Activated naive CD8-positive, alpha-beta T cell treated with anti-CD3 and anti-CD28 coated beads, Interleukin-2, amount 10 ng/mL, durations not matched to agents 7 days and 5 days (primary cell): Measurements from ENCODE around the gene SPPL3. TPM values are rescaled to one million over a fixed set of nuclear protein-coding genes. Genes with fewer than 3 reads are reported as not detected.

Experiments
- ATAC-seq: fragments of 150-1000 bp; cut with Tn5 transposase; one replicate; pipeline ENCODE4 v1.10.0; 2021; ENCODE audit warnings: low read depth, moderate library complexity
- POLR2A ChIA-PET: fragments of 350-600 bp; sonication (Branson Sonifier 250); formaldehyde crosslinking; loops from one replicate; lab custom pipeline; 2021; ENCODE audit warnings: antibody characterized with exemption; lab: Charles Lee
- DNase-seq: peaks from one replicate; pipeline ENCODE4 v3.0.0; 2021
- H3K27ac Mint-ChIP-seq: one replicate; pipeline ENCODE4 v1.8.0; 2022; ENCODE audit warnings: mild to moderate bottlenecking, mixed read lengths
- H3K27me3 Mint-ChIP-seq: one replicate; pipeline ENCODE4 v1.8.0; 2022; ENCODE audit warnings: mild to moderate bottlenecking, moderate library complexity, mixed read lengths
- H3K36me3 Mint-ChIP-seq: one replicate; pipeline ENCODE4 v1.8.0; 2021; ENCODE audit warnings: mild to moderate bottlenecking, mixed read lengths
- H3K4me1 Mint-ChIP-seq: one replicate; pipeline ENCODE4 v1.8.0; 2021; ENCODE audit warnings: mixed read lengths
- H3K4me3 Mint-ChIP-seq: one replicate; pipeline ENCODE4 v1.8.0; 2022; ENCODE audit warnings: mild to moderate bottlenecking, moderate library complexity, mixed read lengths
- H3K9me3 Mint-ChIP-seq: one replicate; pipeline ENCODE4 v1.8.0; 2021; ENCODE audit warnings: mixed read lengths
- total RNA-seq, 2 experiments: library from RNA; stranded (reverse); gene quantifications; one replicate each; pipeline ENCODE4 v1.2.3, GENCODE V29; 2021

The SPPL3 gene
- total RNA-seq, 2 experiments from 2014 or later: 28.0 to 31.1 TPM

- Mint-ChIP-seq H3K9me3 (no peaks in the 10 kb centered on the region), H3K36me3 (peaks cover 22% of the 10 kb centered on the region), H3K4me1 (peaks cover 7% of the 10 kb centered on the region), H3K4me3 (peak overlapping the region; percentile 1), H3K27me3 (no peaks in the 10 kb centered on the region), H3K27ac (peak overlapping the region; percentile 49)
- POLR2A ChIA-PET: interaction anchor here (1.0 kb wide), 1 partner anchor 103 kb away, joined by 3 read pairs; no protein-coding TSS in a partner anchor
- DNase-seq (no peak), ATAC-seq (no peak)
Measured at GRCh38 chr12:120783197-120783596, 121.0 kb downstream of the SPPL3 start.

DNA sequence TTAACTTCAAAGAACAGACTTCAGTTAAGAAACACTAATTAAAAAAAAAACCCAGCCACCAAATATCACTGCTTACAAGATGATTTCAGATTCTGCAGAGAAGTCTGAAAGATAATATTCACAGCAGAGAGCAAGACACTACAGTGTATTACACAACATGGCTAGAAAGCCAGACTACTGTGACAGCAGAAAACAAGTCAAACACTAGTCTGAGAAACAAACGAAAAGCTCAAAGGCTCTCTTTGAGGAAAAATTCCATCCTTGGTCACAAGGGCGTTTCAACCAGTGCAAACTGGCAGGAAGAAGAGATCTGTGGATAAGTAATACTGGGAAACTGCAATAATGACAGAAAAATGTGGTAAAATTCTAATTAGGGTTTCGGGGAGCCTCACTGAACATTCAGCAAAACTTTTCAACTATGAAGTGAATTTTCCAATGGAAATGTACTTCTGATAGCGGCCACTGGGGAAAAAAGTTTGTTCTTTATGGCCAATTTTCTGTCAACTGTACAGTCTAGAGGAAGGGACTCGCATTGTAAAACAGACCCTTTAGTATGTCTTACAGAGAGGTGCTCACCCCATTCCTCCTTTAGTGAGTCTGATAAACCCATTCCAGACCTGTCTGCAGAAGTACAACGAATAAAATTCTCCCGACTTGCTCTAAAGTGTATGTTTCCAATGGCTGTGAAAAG, 128.2 kb downstream of the SPPL3 start:
- ATAC-seq (no peak), DNase-seq (no peak)
- Mint-ChIP-seq H3K4me1 (peaks cover 17% of the 10 kb centered on the region), H3K27me3 (no peaks in the 10 kb centered on the region), H3K36me3 (peaks cover 9% of the 10 kb centered on the region), H3K4me3 (no peak overlapping the region), H3K27ac (no peak overlapping the region), H3K9me3 (no peaks in the 10 kb centered on the region)
- POLR2A ChIA-PET: no interaction called here

- Mint-ChIP-seq H3K4me1 (peaks cover 19% of the 10 kb centered on the region), H3K36me3 (peaks cover 7% of the 10 kb centered on the region), H3K27me3 (no peaks in the 10 kb centered on the region), H3K27ac (no peak overlapping the region), H3K9me3 (no peaks in the 10 kb centered on the region), H3K4me3 (no peak overlapping the region)
- no peak for DNase-seq
- no peak for ATAC-seq
- POLR2A ChIA-PET: no interaction called here
Measured at GRCh38 chr12:120774169-120774916, 129.8 kb downstream of the SPPL3 start.

DNA sequence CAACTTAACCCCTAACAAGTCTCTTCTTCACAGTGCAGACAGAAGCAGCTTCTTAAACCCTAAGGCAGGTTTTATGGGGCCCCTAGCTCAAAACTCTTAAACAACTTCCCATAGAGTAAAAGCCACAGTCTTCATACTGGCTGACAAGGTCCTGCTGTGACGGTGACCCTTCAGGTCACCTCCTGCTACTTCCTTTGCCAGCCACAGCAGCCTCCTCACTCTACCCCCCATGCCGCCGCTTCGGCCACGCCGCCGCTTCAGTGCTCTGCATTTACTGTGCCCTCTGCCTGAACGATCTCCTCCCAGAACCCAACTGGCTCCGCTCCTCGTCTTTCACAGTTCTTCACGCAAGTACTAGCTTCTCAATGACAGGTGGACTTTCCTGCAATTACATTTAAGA, 133.1 kb downstream of the SPPL3 start:
- Mint-ChIP-seq H3K4me3 (no peak overlapping the region), H3K36me3 (peaks cover 7% of the 10 kb centered on the region), H3K4me1 (peaks cover 17% of the 10 kb centered on the region), H3K9me3 (no peaks in the 10 kb centered on the region), H3K27me3 (no peaks in the 10 kb centered on the region), H3K27ac (no peak overlapping the region)
- POLR2A ChIA-PET: no interaction called here
- DNase-seq (no peak), ATAC-seq (no peak)

DNA sequence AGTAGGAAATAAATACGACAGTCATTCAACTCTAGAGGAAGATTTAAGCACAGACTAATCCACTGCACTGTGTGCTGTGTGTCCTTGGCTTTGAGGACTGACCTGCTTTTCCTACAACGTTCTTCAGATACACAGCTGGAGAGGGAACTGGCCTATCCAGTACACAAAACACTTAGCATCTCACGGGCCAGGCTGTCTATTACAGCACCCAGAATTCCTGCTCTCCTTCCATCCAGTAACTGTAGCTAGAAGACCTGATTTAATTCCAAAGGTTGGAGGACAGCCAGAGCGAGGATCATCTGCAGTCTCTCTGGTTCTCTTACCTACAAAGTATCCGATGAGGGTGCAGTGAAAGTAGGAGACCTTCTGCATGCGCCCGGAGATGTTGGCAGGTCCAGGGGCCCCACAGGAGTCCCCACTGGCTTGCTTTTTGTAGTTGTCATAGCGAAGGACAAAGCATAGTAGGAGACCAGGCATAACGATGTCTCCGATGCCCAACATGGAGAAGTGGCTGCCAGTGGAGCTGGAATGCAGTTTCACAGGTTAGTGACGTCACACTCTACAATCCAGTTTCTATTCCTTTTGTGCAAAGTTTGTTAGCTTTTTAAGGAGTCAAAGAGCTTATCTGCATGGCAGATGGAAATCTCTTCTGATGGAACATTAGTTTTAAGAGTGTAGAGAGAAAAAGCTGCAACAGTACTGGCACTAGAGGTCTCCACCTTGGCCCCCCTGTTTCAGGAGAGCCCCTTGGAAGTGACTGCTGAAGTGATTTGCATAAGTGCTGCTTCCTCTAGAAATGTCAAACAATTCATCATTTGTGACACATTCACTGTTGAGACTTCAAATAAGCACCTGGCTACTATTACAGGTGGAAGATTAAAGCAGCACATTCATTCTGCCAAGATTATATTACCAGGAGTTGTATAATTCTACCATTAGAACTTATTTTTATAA, 136.8 kb downstream of the SPPL3 start:
- H3K36me3 Mint-ChIP-seq: peaks cover 10% of the 10 kb centered on the region
- no peak overlapping the region for H3K4me3 Mint-ChIP-seq
- H3K27me3 Mint-ChIP-seq: no peaks in the 10 kb centered on the region
- H3K4me1 Mint-ChIP-seq: peaks cover 2% of the 10 kb centered on the region
- H3K27ac Mint-ChIP-seq: no peak overlapping the region
- DNase-seq: no peak
- H3K9me3 Mint-ChIP-seq: no peaks in the 10 kb centered on the region
- POLR2A ChIA-PET: no interaction called here
- ATAC-seq: no peak

DNA sequence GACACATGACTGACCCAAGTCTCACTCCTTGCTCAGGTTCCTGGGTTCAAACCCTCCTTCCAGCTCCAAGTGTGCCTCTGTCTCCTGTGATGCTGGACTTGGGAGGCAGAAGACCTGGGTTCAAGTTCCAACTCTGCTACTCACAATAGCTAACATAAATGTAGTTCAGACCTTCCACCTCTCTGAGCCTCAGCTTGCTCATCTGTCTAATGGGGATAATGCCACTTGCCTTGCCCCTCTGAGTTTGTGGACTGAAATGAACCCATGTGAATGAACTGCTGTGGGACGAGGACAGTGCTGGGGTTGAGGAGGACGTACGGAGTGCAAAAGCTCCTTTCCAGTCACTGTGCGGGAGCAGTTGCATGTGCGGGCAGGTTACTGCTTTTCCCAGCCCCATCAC, 137.6 kb downstream of the SPPL3 start:
- Mint-ChIP-seq H3K9me3 (no peaks in the 10 kb centered on the region), H3K4me3 (no peak overlapping the region), H3K36me3 (peaks cover 10% of the 10 kb centered on the region), H3K4me1 (peaks cover 2% of the 10 kb centered on the region), H3K27ac (no peak overlapping the region), H3K27me3 (no peaks in the 10 kb centered on the region)
- POLR2A ChIA-PET: no interaction called here
- ATAC-seq (no peak), DNase-seq (no peak)

DNA sequence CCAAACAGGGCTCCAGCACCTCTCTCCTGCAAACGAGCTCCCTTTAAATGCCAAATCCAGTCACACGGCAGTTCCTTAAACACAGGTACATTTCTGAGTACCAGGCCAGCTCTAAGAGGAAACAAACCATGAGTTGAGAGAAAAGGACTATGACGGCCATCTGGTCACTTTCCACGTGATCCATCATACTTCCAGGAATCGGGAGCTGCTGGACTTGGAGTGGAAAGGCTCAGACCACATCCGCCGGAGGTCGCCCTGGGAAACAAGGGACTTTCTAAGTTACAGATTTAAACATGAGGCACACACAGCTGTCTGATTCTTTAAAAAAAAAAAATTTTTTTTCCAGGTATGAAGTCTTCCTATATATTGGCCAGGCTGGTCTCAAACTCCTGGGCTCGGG, 139.3 kb downstream of the SPPL3 start:
- ATAC-seq (no peak), DNase-seq (no peak)
- H3K9me3 Mint-ChIP-seq: no peaks in the 10 kb centered on the region
- H3K4me3 Mint-ChIP-seq: no peak overlapping the region
- POLR2A ChIA-PET: interaction anchor here (0.6 kb wide), 1 partner anchor 1689 kb away, joined by 7 read pairs; no protein-coding TSS in a partner anchor
- no peaks in the 10 kb centered on the region for H3K4me1 Mint-ChIP-seq
- peaks cover 8% of the 10 kb centered on the region for H3K36me3 Mint-ChIP-seq
- no peaks in the 10 kb centered on the region for H3K27me3 Mint-ChIP-seq
- H3K27ac Mint-ChIP-seq: no peak overlapping the region

DNA sequence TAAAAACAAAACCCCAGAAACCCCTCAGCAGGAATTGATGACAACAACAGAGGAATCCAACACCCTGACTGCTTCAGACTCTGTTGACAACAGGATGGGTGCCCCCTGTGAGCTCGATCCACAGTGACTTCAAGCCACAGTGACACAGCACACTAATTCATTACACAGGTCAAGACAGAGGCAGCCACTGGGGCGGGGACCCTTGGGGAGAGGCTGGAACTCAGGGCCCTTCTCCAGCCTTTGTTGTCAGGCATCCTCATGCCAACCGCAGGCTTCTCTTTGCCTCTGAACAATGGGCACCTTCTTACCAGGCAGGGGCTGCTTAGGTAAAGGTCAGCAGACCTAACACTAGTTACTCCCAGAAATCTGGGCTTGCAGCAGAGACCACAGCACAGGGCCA, 140.9 kb downstream of the SPPL3 start:
- Mint-ChIP-seq H3K9me3 (no peaks in the 10 kb centered on the region), H3K4me3 (no peak overlapping the region), H3K27me3 (no peaks in the 10 kb centered on the region), H3K4me1 (no peaks in the 10 kb centered on the region), H3K27ac (no peak overlapping the region), H3K36me3 (peaks cover 5% of the 10 kb centered on the region)
- DNase-seq (no peak), ATAC-seq (no peak)
- POLR2A ChIA-PET: interaction anchor here (0.5 kb wide), 1 partner anchor 563 kb away, joined by 3 read pairs; no protein-coding TSS in a partner anchor

DNA sequence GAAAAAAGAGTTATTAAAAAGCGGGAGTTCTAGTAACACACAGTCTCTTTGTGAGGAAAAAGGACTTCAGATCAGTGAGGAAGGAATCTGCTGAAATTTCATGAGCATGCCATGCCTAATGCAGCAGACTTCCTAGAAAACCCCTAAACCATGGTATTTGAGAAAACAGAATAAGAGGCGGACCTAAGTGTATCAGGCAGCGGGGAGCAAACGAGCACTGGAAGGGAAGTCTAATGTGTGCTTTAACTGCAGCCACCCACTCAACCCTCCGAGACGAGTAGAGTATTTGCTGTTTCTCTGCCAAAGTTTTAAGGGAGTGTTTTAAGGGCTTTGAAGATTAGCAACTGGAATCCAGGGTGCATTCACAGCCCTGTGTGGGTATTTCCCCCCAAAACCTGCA, 142.1 kb downstream of the SPPL3 start:
- Mint-ChIP-seq H3K27me3 (no peaks in the 10 kb centered on the region), H3K9me3 (no peaks in the 10 kb centered on the region), H3K4me1 (no peaks in the 10 kb centered on the region), H3K27ac (no peak overlapping the region), H3K4me3 (no peak overlapping the region), H3K36me3 (peaks cover 5% of the 10 kb centered on the region)
- DNase-seq (no peak), ATAC-seq (no peak)
- POLR2A ChIA-PET: no interaction called here

GRCh38 chr12:120761519-120761934, 142.6 kb downstream of the SPPL3 start:
- ATAC-seq (no peak), DNase-seq (no peak)
- Mint-ChIP-seq H3K36me3 (peaks cover 5% of the 10 kb centered on the region), H3K27me3 (no peaks in the 10 kb centered on the region), H3K4me1 (no peaks in the 10 kb centered on the region), H3K27ac (no peak overlapping the region), H3K9me3 (no peaks in the 10 kb centered on the region), H3K4me3 (no peak overlapping the region)
- POLR2A ChIA-PET: no interaction called here

- H3K27ac Mint-ChIP-seq: no peak overlapping the region
- no peaks in the 10 kb centered on the region for H3K27me3 Mint-ChIP-seq
- POLR2A ChIA-PET: no interaction called here
- H3K9me3 Mint-ChIP-seq: no peaks in the 10 kb centered on the region
- no peaks in the 10 kb centered on the region for H3K4me1 Mint-ChIP-seq
- ATAC-seq (no peak), DNase-seq (no peak)
- peaks cover 5% of the 10 kb centered on the region for H3K36me3 Mint-ChIP-seq
- no peak overlapping the region for H3K4me3 Mint-ChIP-seq
Measured at GRCh38 chr12:120760349-120761254, 143.6 kb downstream of the SPPL3 start.

GRCh38 chr12:120759591-120760348, 144.4 kb downstream of the SPPL3 start:
- Mint-ChIP-seq H3K9me3 (peaks cover 4% of the 10 kb centered on the region), H3K27me3 (peaks cover 4% of the 10 kb centered on the region), H3K4me1 (no peaks in the 10 kb centered on the region), H3K27ac (no peak overlapping the region), H3K36me3 (peaks cover 7% of the 10 kb centered on the region), H3K4me3 (no peak overlapping the region)
- POLR2A ChIA-PET: no interaction called here
- ATAC-seq: no peak
- DNase-seq: no peak
